H9 (cell line): Measurements from ENCODE around the gene HABP4. TPM values are rescaled to one million over a fixed set of nuclear protein-coding genes. Genes with fewer than 3 reads are reported as not detected.

ENCODE experiments used
- DNase-seq: peaks from one replicate; pipeline ENCODE4 v3.0.0-alpha.2; 2017
- H2AFZ ChIP-seq: one replicate; pipeline ENCODE4 v1.6.1; 2013; ENCODE audit warnings: mild to moderate bottlenecking, low read length, control low read depth, moderate library complexity
- H2AK5ac ChIP-seq: 2 replicates; pipeline ENCODE4 v1.6.1; 2013; ENCODE audit warnings: low read length, control low read depth, mixed read lengths; ENCODE audit not compliant: insufficient read length
- H2BK120ac ChIP-seq: one replicate; pipeline ENCODE4 v1.6.1; 2013; ENCODE audit warnings: low read depth, mild to moderate bottlenecking, low read length, control low read depth, inconsistent platforms; ENCODE audit not compliant: poor library complexity, severe bottlenecking
- H2BK12ac ChIP-seq: 2 replicates; pipeline ENCODE4 v1.6.1; 2013; ENCODE audit warnings: low read length, control low read depth, mixed read lengths, low read depth; ENCODE audit not compliant: insufficient read length
- H2BK15ac ChIP-seq: 2 replicates; pipeline ENCODE4 v1.6.1; 2013; ENCODE audit warnings: low read depth, low read length, control low read depth
- H2BK20ac ChIP-seq: one replicate; pipeline ENCODE4 v1.6.1; 2013; ENCODE audit warnings: low read depth, mild to moderate bottlenecking, low read length, control low read depth, inconsistent platforms; ENCODE audit not compliant: poor library complexity, severe bottlenecking
- H2BK5ac ChIP-seq: 2 replicates; pipeline ENCODE4 v1.6.1; 2013; ENCODE audit warnings: low read length, control low read depth, mixed read lengths; ENCODE audit not compliant: insufficient read length
- H3K14ac ChIP-seq: 2 replicates; pipeline ENCODE4 v1.6.1; 2013; ENCODE audit warnings: low read length, control low read depth; ENCODE audit not compliant: insufficient read depth
- H3K18ac ChIP-seq: 2 replicates; pipeline ENCODE4 v1.6.1; 2013; ENCODE audit warnings: low read depth, mild to moderate bottlenecking, mixed read lengths, low read length, control low read depth; ENCODE audit not compliant: insufficient read length
- H3K23ac ChIP-seq: 2 replicates; pipeline ENCODE4 v1.6.1; 2013; ENCODE audit warnings: low read length, control low read depth, mixed read lengths, low read depth; ENCODE audit not compliant: insufficient read length
- H3K23me2 ChIP-seq: 2 replicates; pipeline ENCODE4 v1.6.1; 2013; ENCODE audit warnings: low read depth, mild to moderate bottlenecking, mixed read lengths, low read length, control low read depth; ENCODE audit not compliant: insufficient read length, poor library complexity, severe bottlenecking
- H3K27ac ChIP-seq: 2 replicates; pipeline ENCODE4 v1.5.1; 2013; ENCODE audit warnings: low read length, control low read depth, mixed read lengths, low read depth; ENCODE audit not compliant: insufficient read length
- H3K27me3 ChIP-seq: 2 replicates; pipeline ENCODE4 v1.6.1; 2013; ENCODE audit warnings: low read length, control low read depth, inconsistent platforms; ENCODE audit not compliant: insufficient read depth
- H3K4ac ChIP-seq: 2 replicates; pipeline ENCODE4 v1.6.1; 2013; ENCODE audit warnings: low read depth, mild to moderate bottlenecking, control low read depth, inconsistent platforms, low read length, moderate library complexity
- H3K4me1 ChIP-seq: 2 replicates; pipeline ENCODE4 v1.6.1; 2013; ENCODE audit warnings: low read length, control low read depth, inconsistent platforms; ENCODE audit not compliant: insufficient read depth
- H3K4me2 ChIP-seq: 2 replicates; pipeline ENCODE4 v1.6.1; 2013; ENCODE audit warnings: low read length, control low read depth, mixed read lengths; ENCODE audit not compliant: insufficient read length, insufficient read depth
- H3K56ac ChIP-seq: 2 replicates; pipeline ENCODE4 v1.6.1; 2013; ENCODE audit warnings: low read depth, mild to moderate bottlenecking, mixed read lengths, low read length, control low read depth; ENCODE audit not compliant: insufficient read length
- H3K79me1 ChIP-seq: 2 replicates; pipeline ENCODE4 v1.6.1; 2013; ENCODE audit warnings: low read depth, mild to moderate bottlenecking, moderate library complexity, low read length, control low read depth, inconsistent platforms; ENCODE audit not compliant: insufficient read depth, poor library complexity, severe bottlenecking
- H3K79me2 ChIP-seq: 2 replicates; pipeline ENCODE4 v1.6.1; 2013; ENCODE audit warnings: low read length, control low read depth, inconsistent platforms; ENCODE audit not compliant: insufficient read depth
- H3K9ac ChIP-seq: 2 replicates; pipeline ENCODE4 v1.6.1; 2013; ENCODE audit warnings: low read length, control low read depth, mixed read lengths; ENCODE audit not compliant: insufficient read length; ENCODE audit errors: extremely low read depth
- H3K9me3 ChIP-seq: one replicate; pipeline ENCODE4 v1.6.1; 2013; ENCODE audit warnings: low read depth, low read length, inconsistent platforms; ENCODE audit not compliant: control insufficient read depth
- H3T11ph ChIP-seq: one replicate; pipeline ENCODE4 v1.6.1; 2013; ENCODE audit warnings: mild to moderate bottlenecking, low read length, control low read depth, inconsistent platforms
- H4K20me1 ChIP-seq: one replicate; pipeline ENCODE4 v1.6.1; 2013; ENCODE audit not compliant: control insufficient read depth, insufficient read length, insufficient read depth
- H4K5ac ChIP-seq: 2 replicates; pipeline ENCODE4 v1.6.1; 2013; ENCODE audit warnings: low read depth, mild to moderate bottlenecking, mixed read lengths, low read length, control low read depth; ENCODE audit not compliant: insufficient read length
- H4K8ac ChIP-seq: replicated peaks from 2 replicates; pipeline ENCODE4 v1.6.1; 2013; ENCODE audit warnings: low read length, control low read depth, mixed read lengths, low read depth; ENCODE audit not compliant: insufficient read length
- H4K91ac ChIP-seq: 2 replicates; pipeline ENCODE4 v1.6.1; 2013; ENCODE audit warnings: low read depth, mild to moderate bottlenecking, moderate library complexity, mixed read lengths, low read length, control low read depth; ENCODE audit not compliant: insufficient read length
- H3K27ac Mint-ChIP-seq, 3 experiments: 2 replicates in 2 of 3; 3 replicates in 1 of 3; pipeline ENCODE4 v1.8.0; 2020 to 2021; ENCODE audit warnings: mixed read lengths in 3 of 3, mild to moderate bottlenecking in 1 of 3, moderate library complexity in 1 of 3
- H3K27me3 Mint-ChIP-seq: 2 replicates; pipeline ENCODE4 v1.8.0; 2021; ENCODE audit warnings: low read depth, mild to moderate bottlenecking, moderate library complexity, mixed read lengths
- H3K36me3 Mint-ChIP-seq, 3 experiments: 2 replicates in 2 of 3; 3 replicates in 1 of 3; pipeline ENCODE4 v1.8.0; 2020 to 2021; ENCODE audit warnings: low read depth in 3 of 3, mixed read lengths in 3 of 3; ENCODE audit not compliant: insufficient read depth in 1 of 3
- H3K4me1 Mint-ChIP-seq, 2 experiments: 2 replicates each; pipeline ENCODE4 v1.8.0; 2020; ENCODE audit warnings: mixed read lengths in 2 of 2
- H3K4me3 Mint-ChIP-seq, 2 experiments: 2 replicates in 1 of 2; 3 replicates in 1 of 2; pipeline ENCODE4 v1.8.0; 2020 to 2021; ENCODE audit warnings: mild to moderate bottlenecking in 2 of 2, mixed read lengths in 2 of 2, moderate library complexity in 1 of 2
- H3K9me3 Mint-ChIP-seq, 2 experiments: 2 replicates in 1 of 2; 3 replicates in 1 of 2; pipeline ENCODE4 v1.8.0; 2020; ENCODE audit warnings: mild to moderate bottlenecking in 2 of 2, mixed read lengths in 2 of 2, moderate library complexity in 1 of 2
- CTCF ChIP-seq: fragments of 200-600 bp; sonication (generic); conservative IDR thresholded peaks from 3 replicates; pipeline ENCODE4 v1.8.0; 2021; ENCODE audit warnings: antibody characterized with exemption, mild to moderate bottlenecking
- WGBS: extraction: QIAGEN DNeasy Blood & Tissue Kit; methylation state at CpG from one replicate; pipeline ENCODE4 v1.1.7; 2013; ENCODE audit warnings: missing lambda C conversion rate, low lambda C conversion rate, mixed read lengths; ENCODE audit not compliant: insufficient read length; ENCODE audit errors: extremely low coverage; 5-methylcytosine and 5-hydroxymethylcytosine counted together
- total RNA-seq: library from RNA; stranded (reverse); gene quantifications from 2 replicates; pipeline ENCODE4 v1.2.1, GENCODE V29; 2021

The HABP4 gene
- total RNA-seq, 1 experiment from 2014 or later: 7.5 TPM

- H3K56ac ChIP-seq: no peak overlapping the region
- peaks cover 6% of the 10 kb centered on the region for H3K79me1 ChIP-seq
- Mint-ChIP-seq H3K27me3 (no peaks in the 10 kb centered on the region), H3K9me3 (no peaks in the 10 kb centered on the region; a peak in 1 of 5 replicates), H3K4me3 (no peak overlapping the region), H3K36me3 (peaks cover 3 to 16% (median 4%) of the 10 kb centered on the region in 3 experiments; a peak in 3 of 7 replicates), H3K4me1 (peaks cover 39 to 40% of the 10 kb centered on the region in 2 experiments), H3K27ac (no peak overlapping the region)
- H3K9me3 ChIP-seq: no peaks in the 10 kb centered on the region
- H2BK12ac ChIP-seq: no peak overlapping the region
- H3K9ac ChIP-seq: no peak overlapping the region
- peaks cover 5% of the 10 kb centered on the region; the same call in 1 of the 2 replicates for H3K4me1 ChIP-seq
- no peak for DNase-seq
- H4K20me1 ChIP-seq: no peaks in the 10 kb centered on the region
- no peak overlapping the region for H2BK15ac ChIP-seq
- H2BK120ac ChIP-seq: no peak overlapping the region
- no peak overlapping the region for H3K4ac ChIP-seq
- H3T11ph ChIP-seq: no peak overlapping the region
- TF ChIP-seq CTCF: no peak
- no peak overlapping the region for H2AK5ac ChIP-seq
- H3K23me2 ChIP-seq: no peaks in the 10 kb centered on the region
- no peak overlapping the region for H2BK5ac ChIP-seq
- no peak overlapping the region for H3K18ac ChIP-seq
- H4K8ac ChIP-seq: no peak overlapping the region
- H4K91ac ChIP-seq: no peak overlapping the region
- H2BK20ac ChIP-seq: no peak overlapping the region
- H3K14ac ChIP-seq: no peak overlapping the region
- no peak overlapping the region for H3K4me2 ChIP-seq
- no peak overlapping the region for H3K27ac ChIP-seq
- no CpG with 5 or more reads among the region's 5 CpGs for WGBS
- H2AFZ ChIP-seq: no peak overlapping the region
- H3K23ac ChIP-seq: no peak overlapping the region
- no peaks in the 10 kb centered on the region for H3K27me3 ChIP-seq
- H4K5ac ChIP-seq: no peak overlapping the region
- H3K79me2 ChIP-seq: peaks cover 8% of the 10 kb centered on the region; the same call in 1 of the 2 replicates
These were observed 38.7 kb upstream of the HABP4 start for GRCh38 chr9:96411129-96411838.
